SHP77 (cell line): Measurements from ENCODE around the gene NYAP1.
A peak's percentile ranks its signal among the peaks of the same experiment; 100 is the strongest.
"Not testable (repeated sequence)": the region's sequence is repeated elsewhere in the genome, so short reads cannot be mapped to it uniquely, and the experiment has no call there.

ENCODE experiments used
- DNase-seq, 2 experiments: peaks; one replicate each; lab custom pipeline; 2025; lab: John Stamatoyannopoulos, UW

NYAP1 gene

DNA sequence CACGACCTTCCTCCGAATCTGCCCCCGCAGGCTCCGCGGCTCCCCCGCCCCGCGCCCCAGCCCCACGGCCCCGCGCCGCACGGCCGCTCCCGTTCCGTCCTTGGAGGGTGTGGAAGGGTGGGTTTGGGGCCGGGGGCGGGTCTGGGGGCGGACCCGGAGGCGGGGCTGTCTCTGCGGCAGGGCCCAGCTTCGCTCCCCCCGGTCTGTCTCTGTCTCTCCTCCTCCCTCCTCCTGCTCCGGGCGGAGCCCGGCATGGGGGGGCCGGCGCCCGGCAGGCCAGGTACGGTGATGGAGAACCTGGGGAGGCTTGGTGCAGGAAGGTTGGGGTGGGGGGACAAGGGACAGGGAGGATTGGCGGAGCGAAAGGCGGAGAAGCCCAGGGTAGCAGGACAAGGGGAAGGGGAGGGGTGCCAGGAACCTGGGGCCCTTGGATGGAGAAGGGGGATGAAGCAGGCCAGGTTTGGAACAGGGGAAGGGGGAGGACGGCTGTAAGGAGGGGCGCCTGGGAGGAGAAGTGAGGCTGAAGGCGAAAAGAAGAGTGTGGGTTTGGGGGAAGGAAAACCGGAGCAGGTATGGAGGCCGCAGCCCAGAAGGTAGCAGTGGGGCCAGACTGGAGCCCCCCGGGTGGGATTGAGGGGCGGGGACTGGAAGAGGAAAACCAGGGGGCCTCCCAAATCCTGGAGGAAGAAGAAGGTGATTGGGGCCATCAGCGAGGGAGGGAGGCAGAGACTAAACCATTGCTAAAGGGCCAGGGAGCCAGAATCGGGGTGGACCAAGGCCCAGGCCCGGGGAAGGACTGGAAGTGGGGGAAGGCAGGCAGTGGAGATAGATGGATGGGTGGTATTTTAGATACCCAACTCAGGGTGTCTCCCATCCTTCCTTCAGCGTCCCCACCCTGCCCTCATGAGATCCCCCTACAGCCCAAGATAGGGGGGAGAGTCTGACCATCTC is at the start of gene NYAP1:
TSS of gene NYAP1 (plus strand) at position 206 of the 951 bp plus-strand sequence. CDS start 1,385 bp downstream, outside the sequence.
- peak in 1 of 2 experiments; percentile 29 for DNase-seq

DNA sequence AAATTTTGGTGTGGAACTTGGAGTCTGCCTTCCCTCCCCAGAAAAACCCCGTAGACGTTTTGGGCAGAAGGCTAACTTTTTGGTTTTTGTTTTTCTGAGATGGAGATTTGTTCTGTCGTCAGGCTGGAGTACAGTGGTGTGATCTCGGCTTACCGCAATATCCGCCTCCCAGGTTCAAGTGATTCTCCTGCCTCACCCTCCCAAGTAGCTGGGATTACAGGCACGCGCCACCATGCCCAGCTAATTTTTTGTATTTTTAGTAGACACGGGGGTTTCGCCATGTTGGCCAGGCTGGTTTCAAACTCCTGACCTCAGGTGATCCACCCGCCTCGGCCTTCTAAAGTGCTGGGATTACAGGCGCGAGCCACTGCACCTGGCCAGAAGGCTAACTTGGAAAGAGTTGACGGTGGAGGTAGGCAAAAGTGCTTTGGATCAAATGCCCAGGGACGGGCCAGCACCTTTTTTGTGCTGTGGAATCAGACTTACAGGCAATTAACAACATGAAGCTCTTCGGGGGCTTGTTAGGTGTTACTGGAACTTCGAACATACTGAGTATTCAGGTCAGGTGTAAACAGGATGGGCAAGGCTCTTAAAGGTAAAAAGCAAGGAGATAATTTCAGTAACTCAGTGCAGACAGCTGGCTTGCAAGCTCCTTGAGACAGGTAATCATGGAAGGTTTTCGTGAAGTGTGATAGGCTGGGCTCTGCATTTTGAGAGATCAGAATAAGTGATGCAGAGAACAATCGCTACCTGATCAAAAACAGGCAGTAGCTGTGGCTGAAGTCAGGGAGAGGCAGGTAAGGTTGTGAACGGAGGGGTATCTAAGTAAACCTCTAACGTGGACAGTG is 49.2 kb upstream of the NYAP1 start:
- DNase-seq = no peak

DNA sequence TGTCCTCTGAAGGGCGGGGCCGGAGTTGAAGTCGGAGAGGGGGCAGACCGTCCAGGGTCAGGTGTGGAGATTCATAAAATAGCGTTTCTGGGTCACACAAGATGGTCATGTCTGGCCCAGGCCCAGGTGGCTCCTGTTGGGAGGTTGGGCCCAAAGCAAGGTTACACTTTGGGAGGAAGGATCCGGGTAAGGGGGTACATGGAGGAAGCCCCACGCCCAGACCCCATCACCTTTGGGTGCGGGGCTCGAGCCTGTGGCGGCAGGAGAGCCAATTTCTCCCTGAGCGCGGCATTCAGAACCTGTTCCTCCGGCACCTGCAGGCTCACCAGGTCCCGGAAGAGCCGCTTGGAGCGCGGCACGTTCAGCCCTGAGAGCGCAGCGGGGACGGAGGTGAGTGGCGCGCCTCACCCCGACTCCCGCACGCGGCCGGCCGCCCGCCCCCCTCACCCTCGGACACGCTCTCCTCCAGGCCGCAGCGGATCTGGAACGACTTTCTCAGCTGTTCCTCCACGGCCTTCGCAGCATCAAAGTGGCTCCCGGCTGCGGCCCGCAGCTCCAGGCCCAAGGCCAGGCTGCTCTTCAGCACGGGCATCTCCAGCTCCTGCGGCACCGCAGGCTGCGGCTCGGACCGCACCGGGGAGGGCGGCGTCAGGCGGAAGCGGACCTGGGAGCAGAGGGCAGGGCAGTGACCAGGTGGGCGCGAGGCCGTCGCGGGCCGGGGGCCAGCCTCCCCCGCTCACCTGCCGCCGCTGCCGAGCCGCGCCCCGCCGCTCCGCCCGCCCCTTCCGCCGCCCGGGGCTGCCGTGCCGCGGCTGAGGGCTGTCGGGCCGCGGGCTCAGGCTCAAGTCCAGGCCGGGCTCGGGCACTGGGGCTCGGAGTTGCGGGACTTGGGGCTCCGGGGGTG is 48.1 kb upstream of the NYAP1 start:
- no peak for DNase-seq

DNA sequence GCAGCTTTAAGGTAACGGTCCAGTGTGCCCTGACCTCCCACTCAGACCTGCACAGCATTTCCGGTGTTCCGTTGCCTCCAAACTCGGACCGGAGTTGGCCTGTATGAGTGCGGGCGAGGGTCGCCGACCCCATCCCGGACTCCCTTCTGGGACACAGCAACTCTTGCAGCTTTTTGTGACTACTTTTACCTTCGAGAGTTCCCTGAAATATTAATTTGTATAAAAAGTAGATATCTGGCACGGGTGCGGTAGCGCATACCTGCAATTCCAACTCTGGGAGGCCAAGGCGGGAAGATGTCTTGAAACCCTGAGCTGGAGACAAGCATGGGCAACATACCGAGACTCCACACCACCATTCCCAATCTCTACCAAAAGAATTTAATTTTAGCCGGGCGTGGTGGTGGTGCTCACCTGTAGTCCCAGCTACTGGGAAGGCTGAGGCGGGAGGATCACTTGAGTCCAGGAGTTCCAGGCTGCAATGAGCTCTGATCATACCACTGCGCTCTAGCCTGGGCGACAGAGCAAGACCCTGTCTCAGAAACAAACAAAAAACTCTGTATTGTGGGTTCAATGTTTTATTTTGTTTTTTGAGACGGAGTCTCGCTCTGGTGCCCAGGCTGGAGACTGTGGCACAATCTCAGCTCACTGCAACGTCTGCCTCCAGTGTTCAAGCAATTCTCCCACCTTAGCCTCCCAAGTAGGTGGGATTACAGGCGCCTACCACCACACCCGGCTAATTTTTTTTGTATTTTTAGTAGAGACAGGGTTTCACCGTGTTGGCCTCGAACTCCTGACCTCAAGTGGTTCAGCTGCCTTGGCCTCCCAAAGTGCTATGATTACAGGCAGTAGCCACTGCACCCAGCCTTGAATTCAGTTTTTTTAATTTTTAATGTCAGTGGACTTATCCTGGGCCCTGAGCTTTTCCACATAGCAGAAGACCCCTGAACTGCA is 46.3 kb upstream of the NYAP1 start:
- DNase-seq = no peak

DNA sequence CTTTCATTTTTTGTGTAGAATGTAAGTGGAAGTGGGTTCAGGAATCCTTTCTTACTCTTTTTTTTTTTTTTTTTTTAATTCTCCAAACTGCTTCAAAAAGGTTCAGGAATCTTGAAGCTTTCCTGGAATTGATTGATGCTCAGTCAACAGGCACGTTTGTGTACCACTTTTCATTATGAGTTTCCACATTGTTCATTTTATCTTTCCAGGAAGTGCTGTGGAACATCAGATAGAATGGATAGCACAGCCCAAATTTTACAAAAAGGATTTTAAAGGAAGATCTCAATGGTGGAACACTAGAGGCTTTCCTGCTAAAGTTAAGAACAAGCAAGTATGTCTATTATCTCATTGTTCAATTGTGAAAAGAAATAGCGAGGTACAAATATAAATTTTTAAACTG is 45.6 kb upstream of the NYAP1 start:
- DNase-seq = no peak

DNA sequence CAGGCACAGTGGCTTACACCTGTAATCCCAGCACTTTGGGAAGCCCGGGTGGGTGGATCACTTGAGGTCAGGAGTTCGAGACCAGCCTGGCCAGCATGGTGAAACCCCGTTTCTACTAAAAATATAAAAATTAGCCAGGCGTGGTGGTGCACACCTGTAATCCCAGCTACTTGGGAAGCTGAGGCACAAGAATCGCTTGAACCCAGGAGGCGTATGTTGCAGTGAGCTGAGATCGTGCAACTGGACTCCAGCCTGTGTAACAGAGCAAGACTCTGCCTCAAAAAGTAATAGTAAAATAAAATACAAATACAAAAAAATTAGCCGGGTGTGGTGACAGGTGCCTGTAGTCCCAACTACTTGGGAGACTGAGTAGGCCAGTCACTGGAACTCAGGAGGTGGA is 45.0 kb upstream of the NYAP1 start:
- DNase-seq = not testable (repeated sequence)

DNA sequence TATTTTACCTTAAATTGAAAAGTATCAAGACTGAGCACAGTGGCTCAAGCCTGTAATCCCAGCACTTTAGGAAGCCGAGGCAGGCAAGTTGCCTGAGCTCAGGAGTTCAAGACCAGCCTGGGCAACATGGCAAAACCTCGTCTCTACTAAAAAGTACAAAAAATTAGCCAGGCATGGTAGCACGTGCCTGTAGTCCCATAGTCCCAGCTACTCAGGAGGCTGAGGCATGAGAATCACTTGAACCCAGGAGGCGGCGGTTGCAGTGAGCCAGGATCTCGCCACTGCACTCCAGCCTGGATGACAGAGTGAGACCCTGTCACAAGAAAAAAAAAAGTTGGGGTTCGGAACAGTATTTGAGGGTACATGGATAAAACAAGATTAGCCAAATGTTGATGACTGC is 44.5 kb upstream of the NYAP1 start:
- DNase-seq = not testable (repeated sequence)

DNA sequence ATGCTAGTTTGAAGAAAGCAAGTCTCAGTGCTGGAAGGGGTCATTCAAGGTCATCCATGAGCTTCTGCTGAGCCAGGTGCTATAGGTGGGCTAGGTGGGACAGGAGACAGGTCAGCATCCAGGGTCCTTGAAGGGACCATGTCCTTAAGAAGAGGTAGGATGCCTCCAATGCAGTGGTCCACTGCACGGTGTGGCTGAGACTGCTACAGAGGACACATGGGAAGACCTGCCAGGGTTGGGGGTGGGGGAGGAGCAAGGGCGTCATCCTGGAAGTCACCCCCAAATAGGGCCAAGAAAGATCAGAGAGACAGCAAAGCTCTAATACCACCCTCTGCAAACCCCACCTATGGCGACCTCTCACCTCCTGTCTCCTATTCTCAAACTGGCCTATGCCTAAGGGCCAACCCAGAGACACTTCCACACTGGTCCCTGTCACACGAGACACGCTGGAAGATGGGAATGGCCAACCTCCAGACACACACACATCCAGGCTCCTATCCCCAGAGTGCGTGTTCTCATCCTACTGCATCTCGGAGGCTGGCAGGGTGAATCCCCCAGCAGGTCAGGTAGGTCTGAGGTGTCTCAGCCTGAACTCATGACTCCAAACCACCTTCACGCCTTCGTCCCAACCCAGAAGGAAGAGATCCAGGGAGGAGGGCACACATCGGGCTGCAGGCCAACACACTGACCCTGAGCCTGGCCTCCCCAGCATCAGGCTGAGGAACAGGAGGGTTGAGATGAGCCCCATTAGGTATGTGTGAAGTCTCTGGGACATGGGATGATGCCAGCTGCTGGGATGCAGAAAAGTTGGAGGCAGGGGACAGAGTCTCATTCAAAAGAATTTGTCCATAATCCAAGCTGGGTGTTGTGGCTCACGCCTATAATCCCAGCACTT is 41.8 kb upstream of the NYAP1 start:
- DNase-seq = no peak

DNA sequence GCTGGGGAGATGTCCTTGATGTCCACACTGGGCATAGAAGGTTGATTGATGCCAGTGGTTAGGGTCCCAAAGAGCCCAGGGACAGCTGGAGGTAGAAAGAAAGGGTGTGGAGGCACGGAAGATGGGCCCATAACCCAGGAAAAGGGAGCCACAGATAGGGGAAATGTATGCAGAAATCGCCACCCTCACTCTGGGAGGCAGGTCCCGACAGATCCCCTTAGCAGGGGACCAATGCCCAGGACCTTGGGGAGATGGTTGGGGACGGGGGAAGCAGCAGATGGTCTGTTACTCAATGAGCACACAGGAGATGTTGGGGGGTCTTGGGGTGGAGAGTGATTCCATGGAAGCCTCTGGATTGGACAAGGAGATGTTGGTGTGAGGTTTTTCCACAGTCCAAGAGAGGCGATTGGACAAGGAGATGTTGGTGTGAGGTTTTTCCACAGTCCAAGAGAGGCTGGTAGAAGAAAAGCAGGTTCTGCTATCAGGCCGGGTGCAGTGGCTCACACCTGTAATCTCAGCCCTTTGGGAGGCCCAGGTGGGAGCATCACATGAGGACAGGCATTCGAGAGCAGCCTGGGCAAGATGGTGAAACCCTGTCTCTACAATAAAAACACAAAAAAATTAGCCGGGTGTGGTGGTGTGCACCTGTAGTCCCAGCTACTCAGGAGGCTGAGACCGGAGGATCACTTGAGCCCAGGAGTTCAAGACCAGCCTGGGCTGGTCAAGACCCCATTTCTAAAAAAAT is 40.5 kb upstream of the NYAP1 start:
- no peak for DNase-seq

DNA sequence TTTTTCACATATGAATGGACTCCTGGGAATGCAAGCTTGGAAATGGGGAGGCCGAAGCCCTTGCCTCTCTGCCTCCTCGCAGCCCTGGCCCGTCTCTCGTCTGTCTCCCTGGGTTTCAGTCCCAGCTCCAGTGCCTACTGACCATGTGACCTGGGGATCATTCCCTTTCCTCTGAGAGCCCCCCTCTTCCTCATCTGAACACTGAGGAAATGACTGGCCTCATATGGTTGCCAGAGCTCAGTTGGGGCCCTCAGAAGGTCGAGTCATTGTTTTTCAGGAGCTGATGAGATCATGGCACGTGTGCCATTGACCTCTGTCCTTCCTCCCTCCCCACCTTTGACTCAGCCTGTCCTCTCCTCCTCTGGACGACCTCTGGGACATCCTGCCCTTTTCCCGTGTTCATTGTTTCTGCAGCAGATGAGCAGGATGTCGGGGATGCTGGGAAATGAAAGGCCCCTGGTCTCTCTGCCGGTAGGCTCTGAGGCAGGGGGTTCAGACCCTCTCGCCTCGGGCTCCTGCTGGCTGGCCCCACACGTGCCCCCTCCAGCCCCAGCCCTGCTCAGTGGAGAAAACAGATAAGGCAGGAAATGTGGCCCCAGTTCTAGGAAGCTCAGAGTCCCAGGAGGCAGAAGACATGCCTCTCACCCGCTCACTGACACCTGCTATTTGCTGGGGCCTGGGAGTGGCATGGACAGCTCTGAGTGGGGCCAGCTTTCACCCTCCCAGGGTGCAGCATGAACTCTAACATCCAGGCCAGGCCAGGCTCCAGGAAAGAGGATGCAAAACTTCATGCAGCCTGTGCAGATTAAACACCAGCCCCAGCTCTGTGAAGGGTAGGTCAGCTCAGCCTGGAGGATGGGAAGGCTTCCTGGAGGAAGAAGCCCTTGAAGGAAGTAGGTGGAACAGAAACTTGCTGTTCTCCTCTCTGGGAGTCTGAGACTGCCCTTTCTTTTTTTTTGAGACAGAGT is 39.1 kb upstream of the NYAP1 start:
- DNase-seq = no peak

DNA sequence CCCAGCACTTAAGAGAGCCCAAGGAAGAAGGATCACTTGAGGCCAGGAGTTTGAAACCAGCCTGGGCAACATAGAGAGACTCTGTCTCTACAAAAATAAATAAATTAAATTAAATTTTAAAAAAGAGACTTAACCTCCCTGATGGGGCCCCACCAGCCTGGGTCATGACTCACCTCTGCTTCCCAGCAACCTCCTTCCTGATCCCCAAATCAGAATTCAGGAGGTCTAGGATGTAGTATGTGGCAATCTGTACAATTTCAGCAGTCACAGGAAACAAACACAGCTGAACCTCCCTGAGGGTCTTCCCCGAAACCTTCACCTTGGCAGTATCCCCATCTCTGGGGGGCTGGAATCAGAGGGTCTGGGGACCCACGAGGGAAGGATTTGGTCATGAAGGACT is 37.7 kb upstream of the NYAP1 start:
- DNase-seq = no peak

DNA sequence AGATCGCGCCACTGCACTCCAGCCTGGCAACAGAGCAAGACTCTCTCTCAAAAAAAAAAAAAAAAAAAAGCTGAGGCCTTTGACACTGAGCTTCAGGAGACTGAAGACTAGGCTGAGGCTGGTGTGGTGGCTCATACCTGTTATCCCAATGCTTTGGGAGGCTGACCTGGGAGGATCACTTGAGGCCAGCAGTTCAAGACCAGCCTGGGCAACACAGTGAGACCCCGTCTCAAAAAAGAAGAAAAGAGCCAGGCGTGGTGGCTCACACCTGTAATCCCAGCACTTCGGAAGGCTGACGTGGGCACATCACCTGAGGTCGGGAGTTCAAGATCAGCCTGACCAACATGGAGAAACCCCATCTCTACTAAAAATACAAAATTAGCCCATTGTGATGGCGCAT is 36.4 kb upstream of the NYAP1 start:
- DNase-seq = not testable (repeated sequence)

DNA sequence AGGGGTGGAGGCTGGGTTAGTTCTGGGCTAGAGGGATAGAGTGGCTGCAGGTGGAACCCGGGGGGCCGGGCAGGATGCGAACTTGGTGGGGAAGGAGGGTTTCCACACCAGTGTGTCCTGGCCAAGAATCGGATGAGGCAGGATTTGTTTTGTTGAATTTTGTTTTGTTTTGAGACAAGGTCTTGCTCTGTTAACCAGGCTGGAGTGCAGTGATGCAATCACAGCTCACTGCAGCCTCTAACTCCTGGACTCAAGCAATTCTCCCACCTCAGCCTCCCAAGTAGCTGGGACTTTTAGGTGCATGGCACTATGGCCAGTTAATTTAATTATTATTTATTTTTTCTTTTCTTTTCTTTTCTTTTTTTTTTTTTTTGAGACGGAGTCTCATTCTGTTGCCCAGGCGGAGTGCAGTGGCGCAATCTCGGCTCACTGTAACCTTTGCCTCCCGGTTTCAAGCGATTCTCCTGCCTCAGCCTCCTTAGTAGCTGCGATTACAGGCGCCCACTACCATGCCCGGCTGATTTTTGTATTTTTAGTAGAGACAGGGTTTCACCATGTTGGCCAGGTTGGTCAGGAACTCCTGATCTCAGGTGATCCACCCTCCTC is 34.4 kb upstream of the NYAP1 start:
- DNase-seq = no peak

DNA sequence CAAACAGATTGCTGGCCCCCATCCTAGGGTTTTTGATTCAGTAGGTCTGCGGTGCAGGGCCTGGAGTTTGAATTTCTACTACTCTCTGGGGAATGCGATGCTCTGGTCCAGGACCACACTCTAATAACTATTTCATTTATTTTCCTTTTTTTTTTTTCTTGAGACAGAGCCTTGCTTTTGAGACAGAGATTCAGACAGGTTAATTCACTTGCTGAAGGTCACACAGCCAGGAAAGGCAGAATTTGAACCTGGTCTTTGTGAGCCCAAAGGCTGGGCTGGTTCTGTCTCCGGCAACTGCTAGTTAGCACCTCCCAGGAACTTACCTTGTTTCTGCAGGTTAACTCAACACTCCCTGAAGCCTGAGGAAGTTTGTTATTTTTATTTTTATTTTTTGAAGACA is 31.2 kb upstream of the NYAP1 start:
- no peak for DNase-seq

DNA sequence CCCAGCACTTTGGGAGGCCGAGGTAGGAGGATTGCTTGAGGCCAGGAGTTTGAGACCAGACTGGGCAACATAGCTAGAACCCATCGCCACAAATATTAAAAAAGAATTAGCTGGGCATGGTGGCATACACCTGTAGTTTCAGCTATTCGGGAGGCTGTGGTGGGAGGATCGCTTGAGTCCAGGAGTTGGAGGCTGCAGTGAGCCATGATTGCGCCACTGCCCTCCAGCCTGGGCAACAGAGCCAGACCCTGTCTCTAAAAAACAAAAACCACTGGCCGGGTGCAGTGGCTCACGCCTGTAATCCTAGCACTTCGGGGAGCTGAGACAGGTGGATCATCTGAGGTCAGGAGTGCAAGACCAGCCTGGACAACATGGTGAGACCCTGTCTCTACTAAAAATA is 29.9 kb upstream of the NYAP1 start:
- DNase-seq = not testable (repeated sequence)

DNA sequence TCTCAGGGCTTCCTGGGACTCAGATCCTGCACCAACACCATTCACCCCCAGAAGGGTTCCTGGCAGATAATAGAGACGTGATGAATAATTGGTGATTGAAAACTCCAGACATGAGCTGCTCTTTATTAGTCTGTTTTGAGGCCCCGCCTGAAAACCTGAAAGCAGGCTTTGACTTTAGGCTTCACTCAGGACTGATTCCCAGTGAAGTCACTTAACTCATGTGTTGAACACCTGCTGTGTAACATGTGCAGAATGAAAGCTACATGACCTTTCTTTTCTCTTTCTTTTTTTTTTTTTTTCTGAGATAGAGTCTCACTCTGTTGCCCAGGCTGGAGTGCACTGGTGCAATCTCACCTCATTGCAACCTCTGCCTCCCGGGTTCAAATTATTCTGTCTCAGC is 28.5 kb upstream of the NYAP1 start:
- DNase-seq = no peak

DNA sequence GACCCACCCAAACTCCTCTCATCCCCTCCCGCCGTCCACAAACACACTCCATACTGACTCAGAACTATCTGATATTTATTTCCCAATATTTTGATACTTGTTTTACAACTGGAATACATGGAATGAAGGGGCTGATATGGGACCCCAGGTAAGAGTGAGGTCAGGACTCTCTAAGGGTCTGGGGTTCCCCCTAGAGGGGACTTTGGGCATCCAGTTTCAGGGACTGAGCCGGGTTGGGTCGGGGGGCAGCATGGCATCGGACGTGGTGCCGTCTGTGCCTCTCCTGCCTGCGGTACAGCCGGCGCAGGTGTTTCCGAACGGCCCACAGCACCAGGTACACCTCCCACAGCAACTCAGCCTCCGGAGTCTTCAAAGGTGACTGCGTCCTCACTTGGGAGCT is 27.2 kb upstream of the NYAP1 start:
- DNase-seq = no peak
